ENCODE results near the gene GJA9.

Gene GJA9

GRCh38 chr1:38873027-38873969, 8.1 kb downstream of the GJA9 start, which contains the start of gene MYCBP:
Gene MYCBP, minus strand, starts transcription at chr1:38873348. Its CDS starts 43 bp downstream, at chr1:38873305.
- TF ChIP-seq CTCF (IDR thresholded peaks at IDR 0.05): no peak
- Mint-ChIP-seq H3K4me1 (peaks cover 28% of the 10 kb centered on the region), H3K4me3 (peak within 1 kb of the TSS; percentile 94), H3K27me3 (ENCODE audit: low read depth, poor library complexity) (no peaks in the 10 kb centered on the region), H3K9me3 (no peaks in the 10 kb centered on the region), H3K27ac (peak within 1 kb of the TSS; percentile 68), H3K36me3 (ENCODE audit: low read depth) (peaks cover 16% of the 10 kb centered on the region)
- peak; percentile 97 for DNase-seq

GRCh38 chr1:38872401-38873026, 8.9 kb downstream of the GJA9 start:
- peak; percentile 38 for DNase-seq
- H3K9me3 Mint-ChIP-seq: no peaks in the 10 kb centered on the region
- no peaks in the 10 kb centered on the region for H3K27me3 Mint-ChIP-seq (ENCODE audit: low read depth, poor library complexity)
- H3K4me3 Mint-ChIP-seq: peak overlapping the region; percentile 94
- H3K27ac Mint-ChIP-seq: no peak overlapping the region
- peaks cover 22% of the 10 kb centered on the region for H3K36me3 Mint-ChIP-seq (ENCODE audit: low read depth)
- TF ChIP-seq CTCF (IDR thresholded peaks at IDR 0.05): no peak
- peaks cover 28% of the 10 kb centered on the region for H3K4me1 Mint-ChIP-seq

GRCh38 chr1:38870996-38871395, 10.4 kb downstream of the GJA9 start:
- DNase-seq: no peak
- H3K36me3 Mint-ChIP-seq (ENCODE audit: low read depth): peaks cover 33% of the 10 kb centered on the region
- no peak overlapping the region for H3K4me3 Mint-ChIP-seq
- H3K4me1 Mint-ChIP-seq: peaks cover 28% of the 10 kb centered on the region
- H3K9me3 Mint-ChIP-seq: no peaks in the 10 kb centered on the region
- H3K27me3 Mint-ChIP-seq (ENCODE audit: low read depth, poor library complexity): no peaks in the 10 kb centered on the region
- no peak overlapping the region for H3K27ac Mint-ChIP-seq
- TF ChIP-seq CTCF (IDR thresholded peaks at IDR 0.05): no peak

GRCh38 chr1:38867208-38867607, 14.2 kb downstream of the GJA9 start:
- Mint-ChIP-seq H3K36me3 (ENCODE audit: low read depth) (peaks cover 33% of the 10 kb centered on the region), H3K9me3 (no peaks in the 10 kb centered on the region), H3K4me3 (no peak overlapping the region), H3K27ac (no peak overlapping the region), H3K4me1 (peaks cover 12% of the 10 kb centered on the region), H3K27me3 (ENCODE audit: low read depth, poor library complexity) (no peaks in the 10 kb centered on the region)
- DNase-seq: no peak
- TF ChIP-seq CTCF (IDR thresholded peaks at IDR 0.05): no peak

GRCh38 chr1:38865112-38865715, 16.2 kb downstream of the GJA9 start:
- TF ChIP-seq CTCF (IDR thresholded peaks at IDR 0.05): no peak
- peaks cover 24% of the 10 kb centered on the region for H3K36me3 Mint-ChIP-seq (ENCODE audit: low read depth)
- no peak for DNase-seq
- H3K4me1 Mint-ChIP-seq: peaks cover 20% of the 10 kb centered on the region
- no peak overlapping the region for H3K4me3 Mint-ChIP-seq
- H3K27me3 Mint-ChIP-seq (ENCODE audit: low read depth, poor library complexity): no peaks in the 10 kb centered on the region
- H3K27ac Mint-ChIP-seq: no peak overlapping the region
- no peaks in the 10 kb centered on the region for H3K9me3 Mint-ChIP-seq
